22Rv1 (cell line): ENCODE data around the gene CACHD1.

Experiments
- H3K27ac ChIP-seq: fragments of 450-650 bp; 2 replicates; pipeline ENCODE4 v1.5.1; 2017
- CTCF ChIP-seq: fragments of 450-650 bp; IDR thresholded peaks from 2 replicates; pipeline ENCODE4 v1.5.1; 2017; ENCODE audit warnings: mild to moderate bottlenecking
- ZFX ChIP-seq: fragments of 450-650 bp; IDR thresholded peaks from 2 replicates; pipeline ENCODE4 v1.6.1; 2017; ENCODE audit warnings: antibody characterized with exemption, borderline replicate concordance

CACHD1 gene

DNA sequence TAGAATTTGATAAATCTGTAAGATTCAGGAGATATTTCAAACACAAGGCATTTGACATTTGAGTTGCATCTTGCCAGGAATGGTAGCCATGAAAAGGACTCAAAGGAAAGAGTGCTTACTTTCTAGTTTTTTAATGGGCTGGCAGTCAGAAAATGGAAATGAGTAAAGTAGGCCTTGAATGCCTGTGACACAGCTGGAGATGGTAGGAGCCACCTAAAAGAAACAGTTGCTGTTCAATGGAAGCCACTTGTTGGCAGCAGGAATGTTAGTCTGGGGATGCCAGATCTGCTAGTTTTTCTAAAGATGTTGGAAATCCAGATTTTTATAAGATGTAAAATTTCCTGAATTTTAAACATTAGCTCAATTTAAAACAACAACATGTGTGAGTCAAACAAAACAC lies 43.6 kb downstream of the CACHD1 start:
- no peak overlapping the region for H3K27ac ChIP-seq
- no peak for TF ChIP-seq CTCF
- TF ChIP-seq ZFX = no peak

GRCh38 chr1:64514197-64514765 lies 44.4 kb downstream of the CACHD1 start:
- TF ChIP-seq CTCF (no peak), ZFX (no peak)
- no peak overlapping the region for H3K27ac ChIP-seq

GRCh38 chr1:64515427-64515826 lies 45.5 kb downstream of the CACHD1 start:
- no peak overlapping the region for H3K27ac ChIP-seq
- TF ChIP-seq CTCF (no peak), ZFX (no peak)

DNA sequence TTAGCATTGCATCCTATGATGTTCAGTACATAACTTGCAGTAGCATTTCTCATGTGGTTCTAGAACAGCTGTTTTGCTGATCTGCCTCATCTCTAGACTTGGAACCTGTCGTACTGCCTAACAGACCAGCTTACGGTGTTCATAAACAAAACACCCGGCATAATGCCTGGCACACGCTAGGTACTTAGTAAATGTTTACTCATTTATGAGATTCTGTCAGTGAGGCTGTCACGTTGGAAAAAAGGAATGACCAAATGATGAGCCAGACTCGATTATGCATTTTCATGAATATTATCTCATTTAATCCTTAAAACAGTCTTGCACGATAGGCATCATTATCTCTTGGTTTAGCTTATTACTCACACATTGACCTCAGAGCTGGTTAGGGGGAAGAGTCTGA lies 46.4 kb downstream of the CACHD1 start:
- no peak overlapping the region for H3K27ac ChIP-seq
- TF ChIP-seq CTCF = no peak
- TF ChIP-seq ZFX = no peak

GRCh38 chr1:64516803-64517568 lies 47.1 kb downstream of the CACHD1 start:
- no peak for TF ChIP-seq CTCF
- no peak for TF ChIP-seq ZFX
- H3K27ac ChIP-seq = no peak overlapping the region

DNA sequence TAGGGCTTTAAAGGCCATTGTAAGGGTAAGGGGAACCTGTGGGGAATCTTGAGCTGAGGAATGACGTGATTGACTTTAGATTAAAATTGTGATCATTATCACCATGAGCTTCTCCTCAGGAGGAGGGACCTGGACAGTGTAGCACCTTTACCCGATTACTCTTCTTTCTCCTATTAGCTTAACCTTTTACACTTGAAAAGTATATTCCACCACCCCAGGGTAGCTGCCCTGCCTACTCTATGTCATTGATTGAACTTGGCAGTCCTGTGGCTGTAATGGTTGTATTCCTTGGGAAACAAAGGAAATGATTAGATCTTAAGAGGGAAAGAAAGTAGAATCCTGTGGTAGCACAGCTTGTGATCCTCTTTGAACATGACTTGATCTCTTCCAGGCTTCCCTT lies 47.7 kb downstream of the CACHD1 start:
- no peak overlapping the region for H3K27ac ChIP-seq
- TF ChIP-seq CTCF (no peak), ZFX (no peak)

GRCh38 chr1:64518692-64519481 lies 49.0 kb downstream of the CACHD1 start:
- H3K27ac ChIP-seq = no peak overlapping the region
- TF ChIP-seq ZFX = no peak
- TF ChIP-seq CTCF = no peak
